ENCODE measurements around the gene NR2F1. TPM values are rescaled to one million over a fixed set of nuclear protein-coding genes. Genes with fewer than 3 reads are reported as not detected.

The NR2F1 gene
- total and polyA plus RNA-seq, 2 experiments from 2014 or later: 7.3 to 19.9 TPM

DNA sequence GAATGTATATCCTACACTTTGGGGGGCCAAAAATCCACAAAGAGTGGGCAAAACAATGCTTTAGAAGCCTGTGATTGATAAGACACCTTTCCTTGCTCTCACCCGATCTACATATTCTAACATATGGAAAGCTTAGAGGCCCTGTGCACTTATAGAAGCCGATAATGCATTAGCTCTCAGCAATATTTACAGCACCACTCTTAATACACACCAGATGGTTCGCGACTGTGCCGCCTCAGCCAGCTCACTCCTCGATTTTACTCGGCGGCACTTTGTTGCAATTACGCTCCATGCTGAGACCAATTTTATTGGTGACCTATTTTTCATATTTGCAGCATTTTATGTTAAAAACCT, 18.8 kb downstream of the NR2F1 start:
- Histone ChIP-seq H3K4me2 (peak overlapping the region; percentile 57), H3K9me3 (ENCODE audit: low read depth) (no peaks in the 10 kb centered on the region), H3K79me2 (no peaks in the 10 kb centered on the region), H3K36me3 (replicated peaks; ENCODE audit: insufficient read depth, low read depth) (no peaks in the 10 kb centered on the region), H3K27ac (no peak overlapping the region), H3K9me2 (replicated peaks; ENCODE audit: insufficient read depth) (no peaks in the 10 kb centered on the region), H3K27me3 (peaks cover 100% of the 10 kb centered on the region), H3K4me3 (no peak overlapping the region), H3K4me1 (ENCODE audit: insufficient read depth) (peaks cover 5% of the 10 kb centered on the region), H4K20me1 (ENCODE audit: insufficient read depth, poor library complexity, severe bottlenecking) (no peaks in the 10 kb centered on the region), H2AFZ (no peak overlapping the region)
- WGBS (ENCODE audit: low lambda C conversion rate, missing lambda C conversion rate): 10% methylated on average over 9 of the region's 9 CpGs
- DNase-seq (ENCODE audit: low spot score): no peak
- TF ChIP-seq CTCF (IDR thresholded peaks at IDR 0.05; ENCODE audit: poor library complexity) (no peak), EZH2 (IDR thresholded peaks at IDR 0.05; ENCODE audit: borderline replicate concordance) (no peak), EZH2phosphoT487 (IDR thresholded peaks at IDR 0.05; ENCODE audit: low read depth, severe bottlenecking, unreplicated experiment) (peak; percentile 48)

DNA sequence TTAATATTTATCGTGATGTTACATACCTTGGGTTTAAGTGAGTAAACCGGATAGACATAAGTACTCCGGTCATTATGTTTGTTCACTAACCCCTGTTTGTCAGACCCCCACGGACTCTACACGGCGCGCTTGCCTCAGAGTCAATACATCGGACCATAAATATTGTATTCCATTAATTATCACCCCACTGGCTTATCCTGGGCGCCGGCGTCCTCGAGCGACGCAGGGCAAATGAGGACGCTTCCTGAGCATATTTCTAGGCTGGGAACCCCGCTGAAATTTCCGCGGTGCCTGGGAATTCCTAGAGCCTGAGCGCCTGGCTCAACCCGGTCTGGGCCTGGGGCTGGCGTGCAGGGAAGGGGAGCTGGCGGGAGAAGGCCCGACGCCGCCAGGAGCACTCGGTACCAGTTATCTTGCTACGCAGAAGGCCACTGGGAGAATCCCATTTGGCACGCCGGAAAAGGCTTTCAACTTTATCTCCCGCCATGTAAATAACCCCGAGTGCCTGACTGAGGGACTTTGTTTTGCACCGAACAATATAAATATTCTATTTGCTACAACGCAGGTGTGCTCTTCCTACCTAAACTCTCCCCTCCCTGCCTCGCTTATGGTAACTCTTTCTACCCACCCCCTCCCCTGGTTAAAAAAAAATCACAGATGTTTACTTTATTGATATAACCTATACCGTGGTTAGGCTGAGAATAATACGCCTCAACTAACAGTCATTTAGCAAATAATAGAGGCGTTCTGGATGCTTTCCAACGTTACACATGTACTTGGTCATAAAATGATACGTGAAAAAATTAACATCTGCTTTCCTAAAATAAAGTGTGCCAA, 19.4 kb downstream of the NR2F1 start:
- H2AFZ ChIP-seq: no peak overlapping the region
- H3K9me3 ChIP-seq (ENCODE audit: low read depth): no peaks in the 10 kb centered on the region
- H4K20me1 ChIP-seq (ENCODE audit: insufficient read depth, poor library complexity, severe bottlenecking): no peaks in the 10 kb centered on the region
- H3K4me2 ChIP-seq: peak overlapping the region; percentile 57
- H3K9me2 ChIP-seq (replicated peaks; ENCODE audit: insufficient read depth): no peaks in the 10 kb centered on the region
- DNase-seq (ENCODE audit: low spot score): no peak
- no peaks in the 10 kb centered on the region for H3K36me3 ChIP-seq (replicated peaks; ENCODE audit: insufficient read depth, low read depth)
- no peaks in the 10 kb centered on the region for H3K79me2 ChIP-seq
- TF ChIP-seq EZH2phosphoT487 (IDR thresholded peaks at IDR 0.05; ENCODE audit: low read depth, severe bottlenecking, unreplicated experiment): peak; percentile 21
- peak; percentile 83 for TF ChIP-seq EZH2 (IDR thresholded peaks at IDR 0.05; ENCODE audit: borderline replicate concordance)
- no peak for TF ChIP-seq CTCF (IDR thresholded peaks at IDR 0.05; ENCODE audit: poor library complexity)
- no peak overlapping the region for H3K4me3 ChIP-seq
- H3K4me1 ChIP-seq (ENCODE audit: insufficient read depth): peaks cover 5% of the 10 kb centered on the region
- WGBS (ENCODE audit: low lambda C conversion rate, missing lambda C conversion rate): 13% methylated on average over 39 of the region's 39 CpGs
- H3K27me3 ChIP-seq: peaks cover 100% of the 10 kb centered on the region
- H3K27ac ChIP-seq: no peak overlapping the region

GRCh38 chr5:93603078-93603792, 20.2 kb downstream of the NR2F1 start:
- H3K4me3 ChIP-seq: no peak overlapping the region
- peaks cover 99% of the 10 kb centered on the region for H3K27me3 ChIP-seq
- TF ChIP-seq EZH2 (IDR thresholded peaks at IDR 0.05; ENCODE audit: borderline replicate concordance) (no peak), CTCF (IDR thresholded peaks at IDR 0.05; ENCODE audit: poor library complexity) (no peak), EZH2phosphoT487 (IDR thresholded peaks at IDR 0.05; ENCODE audit: low read depth, severe bottlenecking, unreplicated experiment) (no peak)
- no peak overlapping the region for H3K4me2 ChIP-seq
- H3K79me2 ChIP-seq: no peaks in the 10 kb centered on the region
- no peak overlapping the region for H2AFZ ChIP-seq
- peaks cover 5% of the 10 kb centered on the region for H3K4me1 ChIP-seq (ENCODE audit: insufficient read depth)
- no peaks in the 10 kb centered on the region for H3K36me3 ChIP-seq (replicated peaks; ENCODE audit: insufficient read depth, low read depth)
- no peaks in the 10 kb centered on the region for H3K9me3 ChIP-seq (ENCODE audit: low read depth)
- WGBS (ENCODE audit: low lambda C conversion rate, missing lambda C conversion rate): 39% methylated on average over 8 of the region's 8 CpGs
- no peaks in the 10 kb centered on the region for H4K20me1 ChIP-seq (ENCODE audit: insufficient read depth, poor library complexity, severe bottlenecking)
- no peak overlapping the region for H3K27ac ChIP-seq
- no peak for DNase-seq (ENCODE audit: low spot score)
- H3K9me2 ChIP-seq (replicated peaks; ENCODE audit: insufficient read depth): no peaks in the 10 kb centered on the region
